Progenitor cell of endocrine pancreas (in vitro differentiated cells): ENCODE measurements around the gene RXRA. TPM values are rescaled to one million over a fixed set of nuclear protein-coding genes. Genes with fewer than 3 reads are reported as not detected.

Source experiments
- DNase-seq: peaks from one replicate; pipeline ENCODE4 v3.0.0; 2021; ENCODE audit warnings: low spot score; ENCODE audit not compliant: unreplicated experiment
- H3K27ac Mint-ChIP-seq: 2 replicates; pipeline ENCODE4 v1.8.0; 2021; ENCODE audit warnings: mild to moderate bottlenecking, moderate library complexity, mixed read lengths
- H3K27me3 Mint-ChIP-seq: 2 replicates; pipeline ENCODE4 v1.8.0; 2021; ENCODE audit warnings: mixed read lengths
- H3K36me3 Mint-ChIP-seq: 2 replicates; pipeline ENCODE4 v1.8.0; 2022; ENCODE audit warnings: mixed read lengths; ENCODE audit not compliant: insufficient read depth
- H3K4me1 Mint-ChIP-seq: 2 replicates; pipeline ENCODE4 v1.8.0; 2021; ENCODE audit warnings: low read depth, mixed read lengths
- H3K4me3 Mint-ChIP-seq: 2 replicates; pipeline ENCODE4 v1.8.0; 2021; ENCODE audit warnings: low read depth, mild to moderate bottlenecking, moderate library complexity, mixed read lengths
- H3K9me3 Mint-ChIP-seq: 2 replicates; pipeline ENCODE4 v1.8.0; 2021; ENCODE audit warnings: low read depth, mixed read lengths
- CTCF ChIP-seq: fragments of 200-600 bp; sonication (generic); IDR thresholded peaks from one replicate; pipeline ENCODE4 v1.5.0; 2021; ENCODE audit warnings: antibody characterized with exemption, mild to moderate bottlenecking; ENCODE audit not compliant: unreplicated experiment
- total RNA-seq: library from RNA; stranded (reverse); gene quantifications from 2 replicates; pipeline ENCODE4 v1.2.1, GENCODE V29; 2021

RXRA gene
- total RNA-seq, 1 donor from 2014 or later = 64.8 TPM

- no peaks in the 10 kb centered on the region for H3K9me3 Mint-ChIP-seq
- H3K36me3 Mint-ChIP-seq = no peaks in the 10 kb centered on the region
- H3K4me3 Mint-ChIP-seq = no peak overlapping the region
- H3K27ac Mint-ChIP-seq = no peak overlapping the region
- DNase-seq = no peak
- peaks cover 9% of the 10 kb centered on the region for H3K27me3 Mint-ChIP-seq
- peaks cover 10% of the 10 kb centered on the region for H3K4me1 Mint-ChIP-seq
- no peak for TF ChIP-seq CTCF
Observed at GRCh38 chr9:134287591-134288491, 38.4 kb upstream of the RXRA start.

GRCh38 chr9:134288746-134289145 is 37.5 kb upstream of the RXRA start:
- H3K4me3 Mint-ChIP-seq = no peak overlapping the region
- H3K4me1 Mint-ChIP-seq = peaks cover 10% of the 10 kb centered on the region
- TF ChIP-seq CTCF = no peak
- no peaks in the 10 kb centered on the region for H3K36me3 Mint-ChIP-seq
- peaks cover 6% of the 10 kb centered on the region for H3K27me3 Mint-ChIP-seq
- DNase-seq = no peak
- no peaks in the 10 kb centered on the region for H3K9me3 Mint-ChIP-seq
- no peak overlapping the region for H3K27ac Mint-ChIP-seq

- Mint-ChIP-seq H3K4me1 (peaks cover 10% of the 10 kb centered on the region), H3K27me3 (peaks cover 6% of the 10 kb centered on the region), H3K36me3 (no peaks in the 10 kb centered on the region), H3K4me3 (no peak overlapping the region), H3K27ac (no peak overlapping the region), H3K9me3 (no peaks in the 10 kb centered on the region)
- no peak for TF ChIP-seq CTCF
- no peak for DNase-seq
Observed at GRCh38 chr9:134289241-134289875, 36.9 kb upstream of the RXRA start.

- no peaks in the 10 kb centered on the region for H3K9me3 Mint-ChIP-seq
- DNase-seq = no peak
- H3K27me3 Mint-ChIP-seq = peaks cover 14% of the 10 kb centered on the region
- H3K27ac Mint-ChIP-seq = no peak overlapping the region
- TF ChIP-seq CTCF = no peak
- H3K4me3 Mint-ChIP-seq = no peak overlapping the region
- peaks cover 10% of the 10 kb centered on the region for H3K4me1 Mint-ChIP-seq
- H3K36me3 Mint-ChIP-seq = no peaks in the 10 kb centered on the region
Observed at GRCh38 chr9:134290603-134291451, 35.4 kb upstream of the RXRA start.

- no peaks in the 10 kb centered on the region for H3K9me3 Mint-ChIP-seq
- H3K36me3 Mint-ChIP-seq = no peaks in the 10 kb centered on the region
- no peak overlapping the region for H3K27ac Mint-ChIP-seq
- no peak for TF ChIP-seq CTCF
- peaks cover 17% of the 10 kb centered on the region for H3K27me3 Mint-ChIP-seq
- H3K4me1 Mint-ChIP-seq = peaks cover 10% of the 10 kb centered on the region
- H3K4me3 Mint-ChIP-seq = no peak overlapping the region
- DNase-seq = no peak
Observed at GRCh38 chr9:134291452-134291881, 34.8 kb upstream of the RXRA start.
